ENCODE results near the gene CNGB1. TPM values are rescaled to one million over a fixed set of nuclear protein-coding genes. Genes with fewer than 3 reads are reported as not detected.

CNGB1 gene
- total and polyA plus RNA-seq, 2 of the 13 experiments (the other 11 are each of a cell fraction or from before 2014, with no cell fraction given) = 0.02 to 0.15 TPM

DNA sequence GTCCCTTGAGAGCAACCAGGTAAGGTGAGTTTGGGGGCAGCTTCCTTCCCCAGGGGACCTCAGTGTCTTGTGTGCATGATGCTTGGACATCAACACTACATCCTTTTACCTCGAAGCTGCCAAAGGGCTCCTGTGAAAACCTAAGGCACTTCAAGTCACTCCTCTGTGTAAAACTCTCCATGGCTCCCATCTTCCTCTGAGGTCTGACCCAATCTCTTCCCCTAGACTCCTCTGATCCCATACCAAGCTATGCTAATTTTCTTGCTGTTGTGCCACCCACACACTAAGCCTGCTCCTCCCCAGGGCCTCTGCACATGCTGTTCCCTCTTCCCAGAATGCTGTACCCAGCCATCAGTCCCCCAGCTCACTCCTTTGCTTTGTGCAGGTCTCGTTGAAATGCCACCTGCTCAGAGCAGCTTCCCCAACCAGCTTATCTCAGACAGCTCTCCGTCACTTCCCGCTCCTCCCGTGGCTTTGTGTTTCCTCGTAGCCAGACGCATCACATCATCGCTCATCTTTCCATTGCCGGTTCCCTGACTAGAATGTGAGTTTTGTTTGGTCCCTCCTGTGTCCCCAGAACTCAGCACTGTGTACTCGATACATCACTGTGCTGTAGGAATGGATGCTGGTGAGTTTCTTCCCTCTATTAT is 78.4 kb downstream of the CNGB1 start (continued):
- TF ChIP-seq, protein P1, sequence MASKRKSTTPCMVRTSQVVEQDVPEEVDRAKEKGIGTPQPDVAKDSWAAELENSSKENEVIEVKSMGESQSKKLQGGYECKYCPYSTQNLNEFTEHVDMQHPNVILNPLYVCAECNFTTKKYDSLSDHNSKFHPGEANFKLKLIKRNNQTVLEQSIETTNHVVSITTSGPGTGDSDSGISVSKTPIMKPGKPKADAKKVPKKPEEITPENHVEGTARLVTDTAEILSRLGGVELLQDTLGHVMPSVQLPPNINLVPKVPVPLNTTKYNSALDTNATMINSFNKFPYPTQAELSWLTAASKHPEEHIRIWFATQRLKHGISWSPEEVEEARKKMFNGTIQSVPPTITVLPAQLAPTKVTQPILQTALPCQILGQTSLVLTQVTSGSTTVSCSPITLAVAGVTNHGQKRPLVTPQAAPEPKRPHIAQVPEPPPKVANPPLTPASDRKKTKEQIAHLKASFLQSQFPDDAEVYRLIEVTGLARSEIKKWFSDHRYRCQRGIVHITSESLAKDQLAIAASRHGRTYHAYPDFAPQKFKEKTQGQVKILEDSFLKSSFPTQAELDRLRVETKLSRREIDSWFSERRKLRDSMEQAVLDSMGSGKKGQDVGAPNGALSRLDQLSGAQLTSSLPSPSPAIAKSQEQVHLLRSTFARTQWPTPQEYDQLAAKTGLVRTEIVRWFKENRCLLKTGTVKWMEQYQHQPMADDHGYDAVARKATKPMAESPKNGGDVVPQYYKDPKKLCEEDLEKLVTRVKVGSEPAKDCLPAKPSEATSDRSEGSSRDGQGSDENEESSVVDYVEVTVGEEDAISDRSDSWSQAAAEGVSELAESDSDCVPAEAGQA (IDR thresholded peaks at IDR 0.05; ENCODE audit: low read depth) = peak; percentile 71
- TF ChIP-seq, protein P1 (CRISPR knock-in tag; IDR thresholded peaks at IDR 0.05; ENCODE audit: borderline replicate concordance) = no peak
- TF ChIP-seq THYN1 (CRISPR knock-in tag; IDR thresholded peaks at IDR 0.05; ENCODE audit: borderline replicate concordance, low read depth) = 0 out of 2 replicates have a peak, but pooled peaks have one; percentile 50
- TF ChIP-seq, protein P2, sequence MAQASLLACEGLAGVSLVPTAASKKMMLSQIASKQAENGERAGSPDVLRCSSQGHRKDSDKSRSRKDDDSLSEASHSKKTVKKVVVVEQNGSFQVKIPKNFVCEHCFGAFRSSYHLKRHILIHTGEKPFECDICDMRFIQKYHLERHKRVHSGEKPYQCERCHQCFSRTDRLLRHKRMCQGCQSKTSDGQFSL (CRISPR knock-in tag; IDR thresholded peaks at IDR 0.05) = no peak
- TF ChIP-seq, protein P3, sequence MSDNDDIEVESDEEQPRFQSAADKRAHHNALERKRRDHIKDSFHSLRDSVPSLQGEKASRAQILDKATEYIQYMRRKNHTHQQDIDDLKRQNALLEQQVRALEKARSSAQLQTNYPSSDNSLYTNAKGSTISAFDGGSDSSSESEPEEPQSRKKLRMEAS (IDR thresholded peaks at IDR 0.05) = peak; percentile 77
- 0 out of 2 replicates have a peak, but pooled peaks have one; percentile 20 for TF ChIP-seq ZNF33B (CRISPR knock-in tag; IDR thresholded peaks at IDR 0.05)
- TF ChIP-seq, protein P4, sequence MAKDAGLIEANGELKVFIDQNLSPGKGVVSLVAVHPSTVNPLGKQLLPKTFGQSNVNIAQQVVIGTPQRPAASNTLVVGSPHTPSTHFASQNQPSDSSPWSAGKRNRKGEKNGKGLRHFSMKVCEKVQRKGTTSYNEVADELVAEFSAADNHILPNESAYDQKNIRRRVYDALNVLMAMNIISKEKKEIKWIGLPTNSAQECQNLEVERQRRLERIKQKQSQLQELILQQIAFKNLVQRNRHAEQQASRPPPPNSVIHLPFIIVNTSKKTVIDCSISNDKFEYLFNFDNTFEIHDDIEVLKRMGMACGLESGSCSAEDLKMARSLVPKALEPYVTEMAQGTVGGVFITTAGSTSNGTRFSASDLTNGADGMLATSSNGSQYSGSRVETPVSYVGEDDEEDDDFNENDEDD (CRISPR knock-in tag; IDR thresholded peaks at IDR 0.05; ENCODE audit: borderline replicate concordance) = peak; percentile 74; the same call in 1 of the 2 replicates
- TF ChIP-seq, protein P5, sequence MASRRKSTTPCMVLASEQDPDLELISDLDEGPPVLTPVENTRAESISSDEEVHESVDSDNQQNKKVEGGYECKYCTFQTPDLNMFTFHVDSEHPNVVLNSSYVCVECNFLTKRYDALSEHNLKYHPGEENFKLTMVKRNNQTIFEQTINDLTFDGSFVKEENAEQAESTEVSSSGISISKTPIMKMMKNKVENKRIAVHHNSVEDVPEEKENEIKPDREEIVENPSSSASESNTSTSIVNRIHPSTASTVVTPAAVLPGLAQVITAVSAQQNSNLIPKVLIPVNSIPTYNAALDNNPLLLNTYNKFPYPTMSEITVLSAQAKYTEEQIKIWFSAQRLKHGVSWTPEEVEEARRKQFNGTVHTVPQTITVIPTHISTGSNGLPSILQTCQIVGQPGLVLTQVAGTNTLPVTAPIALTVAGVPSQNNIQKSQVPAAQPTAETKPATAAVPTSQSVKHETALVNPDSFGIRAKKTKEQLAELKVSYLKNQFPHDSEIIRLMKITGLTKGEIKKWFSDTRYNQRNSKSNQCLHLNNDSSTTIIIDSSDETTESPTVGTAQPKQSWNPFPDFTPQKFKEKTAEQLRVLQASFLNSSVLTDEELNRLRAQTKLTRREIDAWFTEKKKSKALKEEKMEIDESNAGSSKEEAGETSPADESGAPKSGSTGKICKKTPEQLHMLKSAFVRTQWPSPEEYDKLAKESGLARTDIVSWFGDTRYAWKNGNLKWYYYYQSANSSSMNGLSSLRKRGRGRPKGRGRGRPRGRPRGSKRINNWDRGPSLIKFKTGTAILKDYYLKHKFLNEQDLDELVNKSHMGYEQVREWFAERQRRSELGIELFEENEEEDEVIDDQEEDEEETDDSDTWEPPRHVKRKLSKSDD (CRISPR knock-in tag; IDR thresholded peaks at IDR 0.05; ENCODE audit: low read depth) = no peak
- peak; percentile 47; the same call in 1 of the 2 replicates for TF ChIP-seq ZNF143 (CRISPR knock-in tag; IDR thresholded peaks at IDR 0.05)
- TF ChIP-seq, protein P6, sequence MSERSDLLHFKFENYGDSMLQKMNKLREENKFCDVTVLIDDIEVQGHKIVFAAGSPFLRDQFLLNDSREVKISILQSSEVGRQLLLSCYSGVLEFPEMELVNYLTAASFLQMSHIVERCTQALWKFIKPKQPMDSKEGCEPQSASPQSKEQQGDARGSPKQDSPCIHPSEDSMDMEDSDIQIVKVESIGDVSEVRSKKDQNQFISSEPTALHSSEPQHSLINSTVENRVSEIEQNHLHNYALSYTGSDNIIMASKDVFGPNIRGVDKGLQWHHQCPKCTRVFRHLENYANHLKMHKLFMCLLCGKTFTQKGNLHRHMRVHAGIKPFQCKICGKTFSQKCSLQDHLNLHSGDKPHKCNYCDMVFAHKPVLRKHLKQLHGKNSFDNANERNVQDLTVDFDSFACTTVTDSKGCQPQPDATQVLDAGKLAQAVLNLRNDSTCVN (CRISPR knock-in tag; IDR thresholded peaks at IDR 0.05; ENCODE audit: borderline replicate concordance) = 0 out of 2 replicates have a peak, but pooled peaks have one; percentile 17
- TF ChIP-seq MED1 (CRISPR knock-in tag; IDR thresholded peaks at IDR 0.05) = peak; percentile 78
- TF ChIP-seq, protein P7, sequence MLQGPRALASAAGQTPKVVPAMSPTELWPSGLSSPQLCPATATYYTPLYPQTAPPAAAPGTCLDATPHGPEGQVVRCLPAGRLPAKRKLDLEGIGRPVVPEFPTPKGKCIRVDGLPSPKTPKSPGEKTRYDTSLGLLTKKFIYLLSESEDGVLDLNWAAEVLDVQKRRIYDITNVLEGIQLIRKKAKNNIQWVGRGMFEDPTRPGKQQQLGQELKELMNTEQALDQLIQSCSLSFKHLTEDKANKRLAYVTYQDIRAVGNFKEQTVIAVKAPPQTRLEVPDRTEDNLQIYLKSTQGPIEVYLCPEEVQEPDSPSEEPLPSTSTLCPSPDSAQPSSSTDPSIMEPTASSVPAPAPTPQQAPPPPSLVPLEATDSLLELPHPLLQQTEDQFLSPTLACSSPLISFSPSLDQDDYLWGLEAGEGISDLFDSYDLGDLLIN (CRISPR knock-in tag; IDR thresholded peaks at IDR 0.05; ENCODE audit: borderline replicate concordance) = no peak
- TF ChIP-seq RCOR2 (CRISPR knock-in tag; IDR thresholded peaks at IDR 0.05) = peak; percentile 48; the same call in 1 of the 2 replicates
- peak; percentile 39 for TF ChIP-seq CEBPG (CRISPR knock-in tag; IDR thresholded peaks at IDR 0.05)

Measured in HepG2 (cell line).